SK-N-SH treated with all-trans-retinoic acid at 6 μM for 48 hours (cell line): ENCODE measurements around the gene LTBP1.

Experiments used
- ATAC-seq: fragments of 200-7000 bp; cut with Tn5 transposase; 3 replicates; pipeline ENCODE4 v1.9.1; 2020; ENCODE audit warnings: mild to moderate bottlenecking, moderate library complexity
- ARNTL ChIP-seq: fragments of 450-650 bp; formaldehyde crosslinking; IDR thresholded peaks from 2 replicates; pipeline ENCODE4 v1.5.0; 2020; ENCODE audit warnings: low read depth, mild to moderate bottlenecking, moderate library complexity, borderline replicate concordance
- BACH2 ChIP-seq: fragments of 250-450 bp; sonication (Bioruptor Pico); IDR thresholded peaks from 2 replicates; pipeline ENCODE4 v1.9.0; 2021; ENCODE audit warnings: mild to moderate bottlenecking, borderline replicate concordance
- CREB5 ChIP-seq: fragments of 250-450 bp; sonication (Bioruptor Pico); IDR thresholded peaks from 2 replicates; pipeline ENCODE4 v1.5.1; 2020; ENCODE audit warnings: low read depth, mild to moderate bottlenecking, moderate library complexity
- CSDC2 ChIP-seq: fragments of 250-450 bp; sonication (Bioruptor Pico); IDR thresholded peaks from 2 replicates; pipeline ENCODE4 v1.5.0; 2020; ENCODE audit warnings: mild to moderate bottlenecking, moderate library complexity
- ESRRG ChIP-seq: fragments of 250-450 bp; sonication (Bioruptor Pico); IDR thresholded peaks from 2 replicates; pipeline ENCODE4 v1.6.1; 2021; ENCODE audit warnings: mild to moderate bottlenecking
- GLIS3 ChIP-seq: fragments of 250-450 bp; sonication (Bioruptor Pico); IDR thresholded peaks from 2 replicates; pipeline ENCODE4 v1.5.0; 2020; ENCODE audit warnings: mild to moderate bottlenecking, moderate library complexity
- ISL1 ChIP-seq: fragments of 250-450 bp; sonication (Bioruptor Pico); IDR thresholded peaks from 2 replicates; pipeline ENCODE4 v2.1.2; 2022; ENCODE audit warnings: mild to moderate bottlenecking, moderate library complexity
- OSR1 ChIP-seq: fragments of 250-450 bp; sonication (Bioruptor Pico); IDR thresholded peaks from 2 replicates; pipeline ENCODE4 v1.8.0; 2022; ENCODE audit warnings: moderate library complexity, mild to moderate bottlenecking, inconsistent platforms
- PPARA ChIP-seq: fragments of 250-450 bp; sonication (Bioruptor Pico); IDR thresholded peaks from 2 replicates; pipeline ENCODE4 v1.5.0; 2020; ENCODE audit warnings: mild to moderate bottlenecking, borderline replicate concordance
- RARB ChIP-seq: fragments of 250-450 bp; sonication (Bioruptor Pico); IDR thresholded peaks from 2 replicates; pipeline ENCODE4 v1.8.0; 2021; ENCODE audit warnings: mild to moderate bottlenecking, moderate library complexity
- SNAI2 ChIP-seq: fragments of 250-450 bp; sonication (Bioruptor Pico); IDR thresholded peaks from 2 replicates; pipeline ENCODE4 v1.5.0; 2020; ENCODE audit warnings: mild to moderate bottlenecking, moderate library complexity
- TCF4 ChIP-seq: fragments of 250-450 bp; sonication (Bioruptor Pico); IDR thresholded peaks from 2 replicates; pipeline ENCODE4 v1.8.0; 2021; ENCODE audit warnings: mild to moderate bottlenecking, moderate library complexity, borderline replicate concordance
- TOX ChIP-seq: fragments of 250-450 bp; sonication (Bioruptor Pico); IDR thresholded peaks from 2 replicates; pipeline ENCODE4 v1.8.0; 2021; ENCODE audit warnings: mild to moderate bottlenecking, moderate library complexity, borderline replicate concordance
- ZC3H10 ChIP-seq: fragments of 250-450 bp; sonication (Bioruptor Pico); IDR thresholded peaks from 2 replicates; pipeline ENCODE4 v1.5.1; 2021; ENCODE audit warnings: mild to moderate bottlenecking, moderate library complexity
- ZFP3 ChIP-seq: fragments of 250-450 bp; sonication (Bioruptor Pico); IDR thresholded peaks from 2 replicates; pipeline ENCODE4 v1.5.0; 2020; ENCODE audit warnings: mild to moderate bottlenecking, moderate library complexity
- ZFP30 ChIP-seq: fragments of 450-650 bp; formaldehyde crosslinking; IDR thresholded peaks from 2 replicates; pipeline ENCODE4 v1.5.0; 2022; ENCODE audit warnings: mild to moderate bottlenecking, moderate library complexity
- ZNF565 ChIP-seq: fragments of 450-650 bp; formaldehyde crosslinking; conservative IDR thresholded peaks from 2 replicates; pipeline ENCODE4 v1.5.0; 2020; ENCODE audit warnings: low read depth, mild to moderate bottlenecking, moderate library complexity
- ZNF70 ChIP-seq: fragments of 450-650 bp; formaldehyde crosslinking; IDR thresholded peaks from 2 replicates; pipeline ENCODE4 v1.5.0; 2020; ENCODE audit warnings: mild to moderate bottlenecking, moderate library complexity
- ZNF8 ChIP-seq: fragments of 450-650 bp; formaldehyde crosslinking; IDR thresholded peaks from 2 replicates; pipeline ENCODE4 v1.5.0; 2020; ENCODE audit warnings: mild to moderate bottlenecking, moderate library complexity
- TF ChIP-seq, protein P1 (sequence below): fragments of 250-450 bp; sonication (Bioruptor Pico); IDR thresholded peaks from 2 replicates; pipeline ENCODE4 v1.8.0; 2021; ENCODE audit warnings: low read depth, mild to moderate bottlenecking, moderate library complexity, borderline replicate concordance
- TF ChIP-seq, protein P2 (sequence below): fragments of 250-450 bp; sonication (Bioruptor Pico); IDR thresholded peaks from 2 replicates; pipeline ENCODE4 v1.8.0; 2020; ENCODE audit warnings: mild to moderate bottlenecking, moderate library complexity, borderline replicate concordance
- TF ChIP-seq, protein P3 (sequence below): fragments of 250-450 bp; sonication (Bioruptor Pico); IDR thresholded peaks from 2 replicates; pipeline ENCODE4 v1.5.0; 2020; ENCODE audit warnings: mild to moderate bottlenecking, moderate library complexity

LTBP1 gene

DNA sequence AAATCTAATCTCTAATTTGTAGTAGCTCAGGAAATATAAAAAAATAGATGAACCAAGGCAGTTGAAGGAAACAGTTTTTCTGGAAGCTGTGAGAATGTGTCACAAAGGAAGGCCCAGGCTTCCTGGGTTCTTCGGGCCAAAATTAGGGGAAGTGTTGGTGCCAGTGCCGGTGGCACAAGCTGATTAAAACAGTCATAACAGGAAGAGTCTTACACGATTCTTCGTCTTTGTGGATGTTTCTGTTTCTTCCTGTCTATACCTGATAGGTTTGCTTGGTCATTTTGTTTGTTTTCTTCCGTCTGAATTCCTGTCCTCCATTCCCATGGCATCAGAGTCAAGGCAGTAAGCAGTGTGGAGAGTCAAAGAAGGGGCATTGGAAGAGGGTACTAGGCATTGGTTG is 294.3 kb downstream of the LTBP1 start:
- TF ChIP-seq TCF4 (CRISPR knock-in tag) (no peak), RARB (CRISPR knock-in tag) (no peak)
- no peak for ATAC-seq

DNA sequence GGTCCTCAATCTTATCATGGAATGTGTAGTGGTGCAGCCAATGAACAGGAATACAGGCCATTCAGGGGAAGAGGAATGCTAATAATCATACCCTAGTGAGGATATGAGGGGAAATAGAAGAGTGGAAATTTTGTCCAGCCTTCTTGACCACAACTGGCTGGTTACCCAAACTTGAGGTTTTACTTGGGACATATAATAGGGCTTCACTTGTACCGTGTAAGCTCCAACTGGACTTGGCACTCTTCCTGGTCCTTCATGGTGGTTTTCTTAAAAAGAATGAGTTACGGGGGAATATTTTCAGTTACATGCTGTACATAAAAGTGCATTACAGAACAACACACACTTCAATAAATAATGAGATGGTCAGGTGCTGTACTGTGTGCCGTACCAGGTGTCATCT is 294.8 kb downstream of the LTBP1 start:
- TF ChIP-seq, protein P1, sequence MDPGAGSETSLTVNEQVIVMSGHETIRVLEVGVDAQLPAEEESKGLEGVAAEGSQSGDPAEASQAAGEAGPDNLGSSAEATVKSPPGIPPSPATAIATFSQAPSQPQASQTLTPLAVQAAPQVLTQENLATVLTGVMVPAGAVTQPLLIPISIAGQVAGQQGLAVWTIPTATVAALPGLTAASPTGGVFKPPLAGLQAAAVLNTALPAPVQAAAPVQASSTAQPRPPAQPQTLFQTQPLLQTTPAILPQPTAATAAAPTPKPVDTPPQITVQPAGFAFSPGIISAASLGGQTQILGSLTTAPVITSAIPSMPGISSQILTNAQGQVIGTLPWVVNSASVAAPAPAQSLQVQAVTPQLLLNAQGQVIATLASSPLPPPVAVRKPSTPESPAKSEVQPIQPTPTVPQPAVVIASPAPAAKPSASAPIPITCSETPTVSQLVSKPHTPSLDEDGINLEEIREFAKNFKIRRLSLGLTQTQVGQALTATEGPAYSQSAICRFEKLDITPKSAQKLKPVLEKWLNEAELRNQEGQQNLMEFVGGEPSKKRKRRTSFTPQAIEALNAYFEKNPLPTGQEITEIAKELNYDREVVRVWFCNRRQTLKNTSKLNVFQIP (CRISPR knock-in tag): no peak
- TF ChIP-seq, protein P2, sequence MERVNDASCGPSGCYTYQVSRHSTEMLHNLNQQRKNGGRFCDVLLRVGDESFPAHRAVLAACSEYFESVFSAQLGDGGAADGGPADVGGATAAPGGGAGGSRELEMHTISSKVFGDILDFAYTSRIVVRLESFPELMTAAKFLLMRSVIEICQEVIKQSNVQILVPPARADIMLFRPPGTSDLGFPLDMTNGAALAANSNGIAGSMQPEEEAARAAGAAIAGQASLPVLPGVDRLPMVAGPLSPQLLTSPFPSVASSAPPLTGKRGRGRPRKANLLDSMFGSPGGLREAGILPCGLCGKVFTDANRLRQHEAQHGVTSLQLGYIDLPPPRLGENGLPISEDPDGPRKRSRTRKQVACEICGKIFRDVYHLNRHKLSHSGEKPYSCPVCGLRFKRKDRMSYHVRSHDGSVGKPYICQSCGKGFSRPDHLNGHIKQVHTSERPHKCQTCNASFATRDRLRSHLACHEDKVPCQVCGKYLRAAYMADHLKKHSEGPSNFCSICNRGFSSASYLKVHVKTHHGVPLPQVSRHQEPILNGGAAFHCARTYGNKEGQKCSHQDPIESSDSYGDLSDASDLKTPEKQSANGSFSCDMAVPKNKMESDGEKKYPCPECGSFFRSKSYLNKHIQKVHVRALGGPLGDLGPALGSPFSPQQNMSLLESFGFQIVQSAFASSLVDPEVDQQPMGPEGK (CRISPR knock-in tag): no peak
- no peak for TF ChIP-seq TOX (CRISPR knock-in tag)
- ATAC-seq: no peak

GRCh38 chr2:33242845-33243244 is 296.1 kb downstream of the LTBP1 start:
- peak; percentile 80 for ATAC-seq
- no peak for TF ChIP-seq ARNTL (CRISPR knock-in tag)
- TF ChIP-seq TOX (CRISPR knock-in tag): no peak
- TF ChIP-seq TCF4 (CRISPR knock-in tag): no peak
- no peak for TF ChIP-seq ZNF8 (CRISPR knock-in tag)
- TF ChIP-seq ZNF565: no peak
- TF ChIP-seq PPARA (CRISPR knock-in tag): no peak
- TF ChIP-seq ESRRG (CRISPR knock-in tag): no peak
- TF ChIP-seq, protein P2 (CRISPR knock-in tag): no peak
- no peak for TF ChIP-seq GLIS3 (CRISPR knock-in tag)
- no peak for TF ChIP-seq ZC3H10 (CRISPR knock-in tag)
- TF ChIP-seq, protein P1 (CRISPR knock-in tag): no peak; the same call in 1 of the 2 replicates
- TF ChIP-seq RARB (CRISPR knock-in tag): no peak
- TF ChIP-seq CSDC2 (CRISPR knock-in tag): no peak
- TF ChIP-seq CREB5 (CRISPR knock-in tag): no peak

GRCh38 chr2:33246432-33246831 is 299.7 kb downstream of the LTBP1 start:
- no peak for ATAC-seq
- TF ChIP-seq GLIS3 (CRISPR knock-in tag) (no peak), ARNTL (CRISPR knock-in tag) (no peak), SNAI2 (CRISPR knock-in tag) (no peak), TCF4 (CRISPR knock-in tag) (no peak), BACH2 (no peak), ESRRG (CRISPR knock-in tag) (no peak), OSR1 (CRISPR knock-in tag) (no peak), ZNF70 (CRISPR knock-in tag) (no peak), ZFP3 (no peak), ZFP30 (CRISPR knock-in tag) (no peak), ISL1 (CRISPR knock-in tag) (no peak), PPARA (CRISPR knock-in tag) (no peak), ZNF8 (CRISPR knock-in tag) (no peak), TOX (CRISPR knock-in tag) (no peak), CSDC2 (CRISPR knock-in tag) (no peak), RARB (CRISPR knock-in tag) (no peak)
- TF ChIP-seq, protein P3, sequence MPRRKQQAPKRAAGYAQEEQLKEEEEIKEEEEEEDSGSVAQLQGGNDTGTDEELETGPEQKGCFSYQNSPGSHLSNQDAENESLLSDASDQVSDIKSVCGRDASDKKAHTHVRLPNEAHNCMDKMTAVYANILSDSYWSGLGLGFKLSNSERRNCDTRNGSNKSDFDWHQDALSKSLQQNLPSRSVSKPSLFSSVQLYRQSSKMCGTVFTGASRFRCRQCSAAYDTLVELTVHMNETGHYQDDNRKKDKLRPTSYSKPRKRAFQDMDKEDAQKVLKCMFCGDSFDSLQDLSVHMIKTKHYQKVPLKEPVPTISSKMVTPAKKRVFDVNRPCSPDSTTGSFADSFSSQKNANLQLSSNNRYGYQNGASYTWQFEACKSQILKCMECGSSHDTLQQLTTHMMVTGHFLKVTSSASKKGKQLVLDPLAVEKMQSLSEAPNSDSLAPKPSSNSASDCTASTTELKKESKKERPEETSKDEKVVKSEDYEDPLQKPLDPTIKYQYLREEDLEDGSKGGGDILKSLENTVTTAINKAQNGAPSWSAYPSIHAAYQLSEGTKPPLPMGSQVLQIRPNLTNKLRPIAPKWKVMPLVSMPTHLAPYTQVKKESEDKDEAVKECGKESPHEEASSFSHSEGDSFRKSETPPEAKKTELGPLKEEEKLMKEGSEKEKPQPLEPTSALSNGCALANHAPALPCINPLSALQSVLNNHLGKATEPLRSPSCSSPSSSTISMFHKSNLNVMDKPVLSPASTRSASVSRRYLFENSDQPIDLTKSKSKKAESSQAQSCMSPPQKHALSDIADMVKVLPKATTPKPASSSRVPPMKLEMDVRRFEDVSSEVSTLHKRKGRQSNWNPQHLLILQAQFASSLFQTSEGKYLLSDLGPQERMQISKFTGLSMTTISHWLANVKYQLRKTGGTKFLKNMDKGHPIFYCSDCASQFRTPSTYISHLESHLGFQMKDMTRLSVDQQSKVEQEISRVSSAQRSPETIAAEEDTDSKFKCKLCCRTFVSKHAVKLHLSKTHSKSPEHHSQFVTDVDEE (CRISPR knock-in tag): no peak
- TF ChIP-seq, protein P2 (CRISPR knock-in tag): no peak
